GM19452 (cell line): ENCODE data around the gene DHRSX.
"Not testable (repeated sequence)": the region's sequence is repeated elsewhere in the genome, so short reads cannot be mapped to it uniquely, and the experiment has no call there.

Experiments
- ATAC-seq: cut with Tn5 transposase; IDR thresholded peaks from one replicate; pipeline ENCODE4 v1.9.1; 2021; ENCODE audit not compliant: unreplicated experiment

The DHRSX gene, protein sequence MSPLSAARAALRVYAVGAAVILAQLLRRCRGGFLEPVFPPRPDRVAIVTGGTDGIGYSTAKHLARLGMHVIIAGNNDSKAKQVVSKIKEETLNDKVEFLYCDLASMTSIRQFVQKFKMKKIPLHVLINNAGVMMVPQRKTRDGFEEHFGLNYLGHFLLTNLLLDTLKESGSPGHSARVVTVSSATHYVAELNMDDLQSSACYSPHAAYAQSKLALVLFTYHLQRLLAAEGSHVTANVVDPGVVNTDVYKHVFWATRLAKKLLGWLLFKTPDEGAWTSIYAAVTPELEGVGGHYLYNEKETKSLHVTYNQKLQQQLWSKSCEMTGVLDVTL

GRCh38 chrX:2500803-2501558 is at the start of gene DHRSX, which contains the start of gene ZBED1:
Gene DHRSX (minus strand): TSS chrX:2500976. CDS start chrX:2500925, 51 bp downstream.
Gene ZBED1 (minus strand): TSS chrX:2500976. CDS start chrX:2490719, 10,257 bp downstream.
- peak; percentile 66 for ATAC-seq

- ATAC-seq, result no peak
Observed at GRCh38 chrX:2549876-2550275, 49.1 kb upstream of the DHRSX start.

- no peak for ATAC-seq
Observed at GRCh38 chrX:2548711-2549423, 48.1 kb upstream of the DHRSX start.

GRCh38 chrX:2547736-2548135 is 47.0 kb upstream of the DHRSX start:
- ATAC-seq, result no peak

GRCh38 chrX:2546496-2546895 is 45.7 kb upstream of the DHRSX start:
- ATAC-seq, result no peak

DNA sequence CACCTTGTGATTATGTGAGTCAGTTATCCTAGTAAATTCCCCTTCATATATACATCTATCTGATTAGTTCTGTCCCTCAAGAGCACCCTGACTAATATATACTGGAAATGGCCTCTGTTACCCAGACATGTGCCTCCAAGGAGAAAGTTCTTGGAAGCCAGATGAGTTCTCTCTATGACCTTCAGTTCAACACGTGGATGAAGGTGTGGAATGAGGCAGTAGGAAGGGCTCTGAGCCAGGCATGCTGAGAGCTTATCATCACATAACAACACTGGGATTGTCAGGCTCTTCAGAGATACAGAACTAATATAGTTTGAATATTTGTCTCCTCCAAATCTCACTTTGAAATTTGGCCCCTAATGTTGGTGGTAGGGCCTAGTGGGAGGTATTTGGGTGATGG is 44.4 kb upstream of the DHRSX start:
- ATAC-seq, result no peak

- no peak for ATAC-seq
Observed at GRCh38 chrX:2542826-2543521, 42.2 kb upstream of the DHRSX start.

DNA sequence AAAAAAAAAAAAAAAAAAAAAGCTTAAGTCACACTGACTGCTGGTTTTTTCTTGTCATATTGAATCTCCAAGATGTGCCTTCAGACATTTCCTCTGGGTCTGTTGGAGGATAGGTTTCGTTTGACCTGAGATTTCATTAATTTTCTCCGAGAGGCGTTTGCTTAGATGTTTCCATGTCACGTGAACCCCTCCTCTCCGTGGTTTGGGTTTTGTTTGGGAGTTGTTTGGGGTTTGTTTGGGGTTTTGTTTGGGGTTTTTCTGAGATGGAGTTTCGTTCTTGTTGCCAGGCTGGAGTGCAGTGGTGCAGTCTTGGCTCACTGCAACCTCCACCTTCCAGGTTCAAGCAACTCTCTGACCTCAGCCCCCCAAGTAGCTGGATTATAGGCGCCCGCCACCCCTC is 40.8 kb upstream of the DHRSX start:
- ATAC-seq, result no peak

DNA sequence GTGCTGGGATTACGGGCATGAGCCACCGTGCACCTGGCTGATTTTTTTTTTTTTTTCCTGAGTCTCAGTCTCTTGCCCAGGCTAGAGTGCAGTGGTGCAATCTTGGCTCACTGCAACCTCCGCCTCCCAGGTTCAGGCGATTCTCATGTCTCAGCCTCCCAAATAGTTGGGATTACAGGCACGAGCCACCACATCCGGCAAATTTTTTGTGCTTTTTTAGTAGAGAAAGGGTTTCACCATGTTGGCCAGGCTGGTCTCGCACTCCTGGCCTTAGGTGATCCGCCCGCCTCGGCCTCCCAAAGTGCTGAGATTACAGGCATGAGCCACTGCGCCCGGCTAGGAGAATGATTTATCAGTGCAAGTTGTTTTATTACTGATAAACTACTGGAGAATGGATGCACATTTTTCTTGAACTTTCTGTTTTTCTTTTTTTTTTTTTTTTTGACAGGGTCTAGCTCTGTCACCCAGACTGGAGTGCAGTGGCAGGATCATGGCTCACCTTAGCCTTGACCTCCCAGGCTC is 39.7 kb upstream of the DHRSX start:
- ATAC-seq, result no peak

GRCh38 chrX:2539586-2539985 is 38.8 kb upstream of the DHRSX start:
- ATAC-seq, result no peak

- no peak for ATAC-seq
Observed at GRCh38 chrX:2538031-2538757, 37.4 kb upstream of the DHRSX start.

GRCh38 chrX:2536974-2537373 is 36.2 kb upstream of the DHRSX start:
- no peak for ATAC-seq

GRCh38 chrX:2536141-2536540 is 35.4 kb upstream of the DHRSX start:
- no peak for ATAC-seq

DNA sequence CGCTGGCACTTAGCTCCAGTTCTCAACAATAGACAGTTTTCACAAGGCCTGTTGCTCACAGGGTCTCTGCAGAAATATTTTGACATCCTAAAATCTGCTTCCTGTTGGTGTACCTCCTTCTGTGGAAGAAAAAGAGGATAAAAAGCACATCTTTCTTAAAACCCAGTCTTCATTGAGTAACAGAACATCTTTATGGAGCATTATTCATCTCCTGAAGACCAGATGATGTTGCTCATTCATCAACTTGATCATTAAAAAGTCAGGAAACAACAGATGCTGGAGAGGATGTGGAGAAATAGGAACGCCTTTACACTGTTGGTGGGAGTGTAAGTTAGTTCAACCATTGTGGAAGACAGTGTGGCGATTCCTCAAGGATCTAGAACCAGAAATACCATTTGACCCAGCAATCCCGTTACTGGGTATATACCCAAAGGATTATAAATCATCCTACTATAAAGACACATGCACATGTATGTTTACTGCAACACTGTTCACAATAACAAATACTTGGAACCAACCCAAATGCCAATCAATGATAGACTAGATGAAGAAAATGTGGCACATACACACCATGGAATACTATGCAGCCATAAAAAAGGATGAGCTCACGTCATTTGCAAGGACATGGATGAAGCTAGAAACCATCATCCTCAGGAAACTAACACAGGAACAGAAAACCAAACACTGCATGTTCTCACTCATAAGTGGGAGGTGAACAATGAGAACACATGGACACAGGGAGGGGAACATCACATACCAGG is 33.7 kb upstream of the DHRSX start:
- not testable (repeated sequence) for ATAC-seq

DNA sequence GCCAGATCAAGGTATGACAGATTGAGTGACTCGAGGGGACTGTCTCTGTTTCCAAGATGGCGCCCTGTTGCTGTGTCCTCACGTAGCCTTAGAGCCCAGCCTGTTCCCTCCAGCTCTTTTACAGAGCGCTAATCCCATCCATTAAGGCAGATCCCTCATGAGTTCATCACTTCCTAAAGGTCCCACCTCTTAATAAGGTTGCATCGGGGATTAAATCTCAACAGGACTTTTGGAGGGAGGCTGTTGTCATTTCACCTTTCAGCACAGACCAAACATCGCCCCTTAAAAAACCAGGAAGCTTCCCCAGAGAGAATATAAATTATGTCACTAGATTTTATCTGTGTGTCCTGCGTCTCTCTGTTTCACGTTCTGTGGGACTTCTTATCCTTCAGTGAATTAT is 32.6 kb upstream of the DHRSX start:
- ATAC-seq, result no peak

GRCh38 chrX:2526390-2526789 is 25.6 kb upstream of the DHRSX start:
- ATAC-seq, result no peak

DNA sequence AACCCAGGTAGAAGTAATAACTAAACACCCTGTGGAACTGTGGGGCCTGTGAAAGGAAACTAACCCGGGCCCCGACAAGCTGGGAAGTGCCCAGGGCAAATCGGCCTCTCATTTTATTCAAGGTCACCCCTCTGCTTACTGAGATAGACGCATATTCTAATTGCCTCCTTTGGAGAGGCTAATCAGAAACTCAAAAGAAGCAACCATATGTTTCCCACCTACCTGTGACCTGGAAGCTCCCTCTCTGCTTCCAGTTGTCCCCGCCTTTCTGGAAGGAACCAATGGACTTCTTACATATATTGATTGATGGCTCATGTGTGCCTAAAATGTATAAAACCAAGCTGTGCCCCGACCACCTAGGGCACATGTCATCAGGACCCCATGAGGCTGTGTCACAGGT is 23.1 kb upstream of the DHRSX start:
- no peak for ATAC-seq

GRCh38 chrX:2521927-2522386 is 21.2 kb upstream of the DHRSX start:
- peak; percentile 40 for ATAC-seq
